WTC11 (cell line): ENCODE data around the gene NT5C1A. TPM values are rescaled to one million over a fixed set of nuclear protein-coding genes. Genes with fewer than 3 reads are reported as not detected.

Source experiments
- ATAC-seq: fragments of 200-7000 bp; cut with Tn5 transposase; 2 replicates; pipeline ENCODE4 v1.10.0; 2021; ENCODE audit warnings: mild to moderate bottlenecking, moderate library complexity
- CTCF ChIA-PET: fragments of 300-600 bp; sonication (Branson Sonifier 250); formaldehyde crosslinking; loops from one replicate; lab custom pipeline; 2021; ENCODE audit warnings: antibody characterized with exemption; lab: Charles Lee
- POLR2A ChIA-PET: fragments of 350-600 bp; sonication (Branson Sonifier 250); formaldehyde crosslinking; loops from one replicate; lab custom pipeline; 2021; ENCODE audit warnings: antibody characterized with exemption; lab: Charles Lee
- DNase-seq: peaks from one replicate; pipeline ENCODE4 v3.0.0; 2021; ENCODE audit warnings: low spot score
- H3K27ac Mint-ChIP-seq: 2 replicates; pipeline ENCODE4 v1.8.0; 2021; ENCODE audit warnings: mixed read lengths
- H3K27me3 Mint-ChIP-seq: 2 replicates; pipeline ENCODE4 v1.8.0; 2021; ENCODE audit warnings: low read depth, mild to moderate bottlenecking, moderate library complexity, mixed read lengths
- H3K36me3 Mint-ChIP-seq: 2 replicates; pipeline ENCODE4 v1.8.0; 2021; ENCODE audit warnings: mixed read lengths
- H3K4me1 Mint-ChIP-seq: 2 replicates; pipeline ENCODE4 v1.8.0; 2022; ENCODE audit warnings: mixed read lengths
- H3K4me3 Mint-ChIP-seq: 2 replicates; pipeline ENCODE4 v1.8.0; 2021; ENCODE audit warnings: mild to moderate bottlenecking, moderate library complexity, mixed read lengths
- H3K9me3 Mint-ChIP-seq: 2 replicates; pipeline ENCODE4 v1.8.0; 2021; ENCODE audit warnings: mixed read lengths
- CREB1 ChIP-seq: sonication (generic); formaldehyde crosslinking; IDR thresholded peaks from 2 replicates; pipeline ENCODE4 v1.8.0; 2023; ENCODE audit warnings: mild to moderate bottlenecking, missing genetic modification reagents
- CREM ChIP-seq: sonication (generic); formaldehyde crosslinking; IDR thresholded peaks from 2 replicates; pipeline ENCODE4 v1.8.1; 2022; ENCODE audit warnings: mild to moderate bottlenecking, missing genetic modification reagents, moderate library complexity
- KAT7 ChIP-seq: sonication (generic); formaldehyde crosslinking; IDR thresholded peaks from 2 replicates; pipeline ENCODE4 v1.8.1; 2023; ENCODE audit warnings: missing genetic modification reagents, mild to moderate bottlenecking, borderline replicate concordance
- RELA ChIP-seq: sonication (generic); formaldehyde crosslinking; IDR thresholded peaks from 2 replicates; pipeline ENCODE4 v1.8.1; 2022; ENCODE audit warnings: missing genetic modification reagents, mild to moderate bottlenecking, borderline replicate concordance
- SMAD4 ChIP-seq: sonication (generic); formaldehyde crosslinking; IDR thresholded peaks from 2 replicates; pipeline ENCODE4 v1.8.0; 2022; ENCODE audit warnings: mild to moderate bottlenecking, missing genetic modification reagents
- SOX15 ChIP-seq: fragments of 250-450 bp; sonication (Bioruptor Pico); IDR thresholded peaks from 2 replicates; pipeline ENCODE4 v1.9.0; 2021; ENCODE audit warnings: mild to moderate bottlenecking
- TEAD1 ChIP-seq: sonication (generic); formaldehyde crosslinking; IDR thresholded peaks from 2 replicates; pipeline ENCODE4 v1.8.0; 2022; ENCODE audit warnings: mild to moderate bottlenecking, missing genetic modification reagents
- ZBTB21 ChIP-seq: sonication (generic); formaldehyde crosslinking; IDR thresholded peaks from 2 replicates; pipeline ENCODE4 v1.8.1; 2023; ENCODE audit warnings: mild to moderate bottlenecking, missing genetic modification reagents, borderline replicate concordance
- ZNF532 ChIP-seq: fragments of 250-450 bp; sonication (Bioruptor Pico); IDR thresholded peaks from 2 replicates; pipeline ENCODE4 v1.9.0; 2021; ENCODE audit warnings: mild to moderate bottlenecking, borderline replicate concordance
- total RNA-seq: library from RNA; stranded (reverse); gene quantifications from 3 replicates; pipeline ENCODE4 v1.2.3, GENCODE V29; 2021
- TF ChIP-seq, protein P1 (sequence below): sonication (generic); formaldehyde crosslinking; IDR thresholded peaks from 2 replicates; pipeline ENCODE4 v1.8.0; 2022; ENCODE audit warnings: mild to moderate bottlenecking, missing genetic modification reagents
- TF ChIP-seq, protein P2 (sequence below): sonication (generic); formaldehyde crosslinking; IDR thresholded peaks from 2 replicates; pipeline ENCODE4 v1.8.0; 2022; ENCODE audit warnings: missing genetic modification reagents
- TF ChIP-seq, protein P3 (sequence below): sonication (generic); formaldehyde crosslinking; IDR thresholded peaks from 2 replicates; pipeline ENCODE4 v1.8.0; 2023; ENCODE audit warnings: missing genetic modification reagents
- TF ChIP-seq, protein P4 (sequence below): fragments of 250-450 bp; sonication (Bioruptor Pico); IDR thresholded peaks from 2 replicates; pipeline ENCODE4 v1.9.0; 2021; ENCODE audit warnings: mild to moderate bottlenecking
- TF ChIP-seq, protein P5 (sequence below): sonication (generic); formaldehyde crosslinking; IDR thresholded peaks from 2 replicates; pipeline ENCODE4 v1.8.1; 2022; ENCODE audit warnings: mild to moderate bottlenecking, missing genetic modification reagents, moderate library complexity, borderline replicate concordance

Gene NT5C1A
- total RNA-seq, 1 experiment from 2014 or later, result not detected

GRCh38 chr1:39631361-39632322, 40.3 kb downstream of the NT5C1A start (continued):
- TF ChIP-seq ZNF532 (CRISPR knock-in tag), result no peak
- TF ChIP-seq, all 79 proteins: peak for 0

DNA sequence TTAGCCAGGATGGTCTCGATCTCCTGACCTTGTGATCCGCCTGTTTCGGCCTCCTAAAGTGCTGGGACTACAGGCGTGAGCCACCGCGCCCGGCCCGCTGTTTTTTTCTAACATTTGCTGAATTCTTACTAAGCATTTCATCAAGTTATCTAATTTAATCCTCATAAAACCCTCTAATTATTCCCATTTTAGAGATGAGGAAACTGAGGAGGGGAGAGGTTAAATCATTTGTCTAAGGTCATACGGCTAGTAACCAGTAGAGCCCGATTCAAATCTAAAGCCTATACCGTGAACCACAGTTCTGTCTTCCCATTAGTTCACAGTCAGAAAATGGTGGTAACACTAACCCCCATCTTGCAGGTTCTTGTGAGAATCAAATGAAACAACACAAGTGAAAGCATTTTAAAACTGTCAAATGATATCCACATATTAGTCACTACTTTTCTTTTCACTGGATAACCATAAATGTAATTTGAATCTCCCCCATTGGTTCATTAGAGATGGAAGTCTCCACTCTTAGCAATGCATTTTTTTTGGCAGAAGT, 43.0 kb downstream of the NT5C1A start:
- TF ChIP-seq ZBTB21 (CRISPR knock-in tag) (no peak), KAT7 (no peak), SMAD4 (no peak)
- DNase-seq (no peak), ATAC-seq (no peak)
- Mint-ChIP-seq H3K4me3 (no peak overlapping the region), H3K9me3 (no peaks in the 10 kb centered on the region), H3K27me3 (peaks cover 70% of the 10 kb centered on the region), H3K4me1 (peaks cover 8% of the 10 kb centered on the region), H3K27ac (no peak overlapping the region), H3K36me3 (no peaks in the 10 kb centered on the region)
- ChIA-PET CTCF (interaction anchor here (1.6 to 1.9 kb wide), 2 partner anchors 18 to 22 kb away, joined by 3 to 4 read pairs; no protein-coding TSS in a partner anchor), POLR2A (no interaction called here)

DNA sequence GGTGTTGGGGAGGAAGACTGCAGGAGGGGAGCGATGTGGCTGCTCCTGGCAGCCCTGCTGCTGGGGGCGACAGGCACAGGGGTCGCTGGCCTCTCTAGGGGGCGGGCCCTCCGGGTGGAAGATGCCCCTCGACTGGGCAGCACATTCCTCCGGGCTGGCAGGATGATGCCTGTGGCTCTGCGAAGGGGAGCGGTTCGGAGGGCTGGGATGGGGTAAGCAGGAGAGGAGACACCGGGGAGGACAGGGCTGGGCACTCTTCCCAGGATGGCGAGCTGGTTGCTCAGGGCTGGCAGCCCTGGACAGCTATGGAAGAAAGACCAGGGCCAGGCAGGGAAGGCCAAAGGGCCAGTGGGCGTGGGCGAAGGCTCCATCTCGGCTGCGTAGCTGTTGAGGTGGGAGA, 45.3 kb downstream of the NT5C1A start:
- Mint-ChIP-seq H3K4me3 (no peak overlapping the region), H3K9me3 (no peaks in the 10 kb centered on the region), H3K36me3 (no peaks in the 10 kb centered on the region), H3K27ac (no peak overlapping the region), H3K27me3 (peaks cover 62% of the 10 kb centered on the region), H3K4me1 (no peaks in the 10 kb centered on the region)
- no peak for ATAC-seq
- CTCF ChIA-PET, result interaction anchor here (0.7 kb wide), 2 partner anchors 16 to 31 kb away, joined by 3 to 5 read pairs; no protein-coding TSS in a partner anchor
- TF ChIP-seq, protein P1, sequence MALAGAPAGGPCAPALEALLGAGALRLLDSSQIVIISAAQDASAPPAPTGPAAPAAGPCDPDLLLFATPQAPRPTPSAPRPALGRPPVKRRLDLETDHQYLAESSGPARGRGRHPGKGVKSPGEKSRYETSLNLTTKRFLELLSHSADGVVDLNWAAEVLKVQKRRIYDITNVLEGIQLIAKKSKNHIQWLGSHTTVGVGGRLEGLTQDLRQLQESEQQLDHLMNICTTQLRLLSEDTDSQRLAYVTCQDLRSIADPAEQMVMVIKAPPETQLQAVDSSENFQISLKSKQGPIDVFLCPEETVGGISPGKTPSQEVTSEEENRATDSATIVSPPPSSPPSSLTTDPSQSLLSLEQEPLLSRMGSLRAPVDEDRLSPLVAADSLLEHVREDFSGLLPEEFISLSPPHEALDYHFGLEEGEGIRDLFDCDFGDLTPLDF, result no peak
- TF ChIP-seq, protein P2, sequence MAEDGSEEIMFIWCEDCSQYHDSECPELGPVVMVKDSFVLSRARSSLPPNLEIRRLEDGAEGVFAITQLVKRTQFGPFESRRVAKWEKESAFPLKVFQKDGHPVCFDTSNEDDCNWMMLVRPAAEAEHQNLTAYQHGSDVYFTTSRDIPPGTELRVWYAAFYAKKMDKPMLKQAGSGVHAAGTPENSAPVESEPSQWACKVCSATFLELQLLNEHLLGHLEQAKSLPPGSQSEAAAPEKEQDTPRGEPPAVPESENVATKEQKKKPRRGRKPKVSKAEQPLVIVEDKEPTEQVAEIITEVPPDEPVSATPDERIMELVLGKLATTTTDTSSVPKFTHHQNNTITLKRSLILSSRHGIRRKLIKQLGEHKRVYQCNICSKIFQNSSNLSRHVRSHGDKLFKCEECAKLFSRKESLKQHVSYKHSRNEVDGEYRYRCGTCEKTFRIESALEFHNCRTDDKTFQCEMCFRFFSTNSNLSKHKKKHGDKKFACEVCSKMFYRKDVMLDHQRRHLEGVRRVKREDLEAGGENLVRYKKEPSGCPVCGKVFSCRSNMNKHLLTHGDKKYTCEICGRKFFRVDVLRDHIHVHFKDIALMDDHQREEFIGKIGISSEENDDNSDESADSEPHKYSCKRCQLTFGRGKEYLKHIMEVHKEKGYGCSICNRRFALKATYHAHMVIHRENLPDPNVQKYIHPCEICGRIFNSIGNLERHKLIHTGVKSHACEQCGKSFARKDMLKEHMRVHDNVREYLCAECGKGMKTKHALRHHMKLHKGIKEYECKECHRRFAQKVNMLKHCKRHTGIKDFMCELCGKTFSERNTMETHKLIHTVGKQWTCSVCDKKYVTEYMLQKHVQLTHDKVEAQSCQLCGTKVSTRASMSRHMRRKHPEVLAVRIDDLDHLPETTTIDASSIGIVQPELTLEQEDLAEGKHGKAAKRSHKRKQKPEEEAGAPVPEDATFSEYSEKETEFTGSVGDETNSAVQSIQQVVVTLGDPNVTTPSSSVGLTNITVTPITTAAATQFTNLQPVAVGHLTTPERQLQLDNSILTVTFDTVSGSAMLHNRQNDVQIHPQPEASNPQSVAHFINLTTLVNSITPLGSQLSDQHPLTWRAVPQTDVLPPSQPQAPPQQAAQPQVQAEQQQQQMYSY (CRISPR knock-in tag), result no peak
- TF ChIP-seq SOX15 (CRISPR knock-in tag), result no peak
- no peak for TF ChIP-seq KAT7
- TF ChIP-seq, protein P3, sequence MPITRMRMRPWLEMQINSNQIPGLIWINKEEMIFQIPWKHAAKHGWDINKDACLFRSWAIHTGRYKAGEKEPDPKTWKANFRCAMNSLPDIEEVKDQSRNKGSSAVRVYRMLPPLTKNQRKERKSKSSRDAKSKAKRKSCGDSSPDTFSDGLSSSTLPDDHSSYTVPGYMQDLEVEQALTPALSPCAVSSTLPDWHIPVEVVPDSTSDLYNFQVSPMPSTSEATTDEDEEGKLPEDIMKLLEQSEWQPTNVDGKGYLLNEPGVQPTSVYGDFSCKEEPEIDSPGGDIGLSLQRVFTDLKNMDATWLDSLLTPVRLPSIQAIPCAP (CRISPR knock-in tag), result no peak
- TF ChIP-seq, protein P4, sequence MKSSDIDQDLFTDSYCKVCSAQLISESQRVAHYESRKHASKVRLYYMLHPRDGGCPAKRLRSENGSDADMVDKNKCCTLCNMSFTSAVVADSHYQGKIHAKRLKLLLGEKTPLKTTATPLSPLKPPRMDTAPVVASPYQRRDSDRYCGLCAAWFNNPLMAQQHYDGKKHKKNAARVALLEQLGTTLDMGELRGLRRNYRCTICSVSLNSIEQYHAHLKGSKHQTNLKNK (CRISPR knock-in tag), result no peak
- TF ChIP-seq, protein P5, sequence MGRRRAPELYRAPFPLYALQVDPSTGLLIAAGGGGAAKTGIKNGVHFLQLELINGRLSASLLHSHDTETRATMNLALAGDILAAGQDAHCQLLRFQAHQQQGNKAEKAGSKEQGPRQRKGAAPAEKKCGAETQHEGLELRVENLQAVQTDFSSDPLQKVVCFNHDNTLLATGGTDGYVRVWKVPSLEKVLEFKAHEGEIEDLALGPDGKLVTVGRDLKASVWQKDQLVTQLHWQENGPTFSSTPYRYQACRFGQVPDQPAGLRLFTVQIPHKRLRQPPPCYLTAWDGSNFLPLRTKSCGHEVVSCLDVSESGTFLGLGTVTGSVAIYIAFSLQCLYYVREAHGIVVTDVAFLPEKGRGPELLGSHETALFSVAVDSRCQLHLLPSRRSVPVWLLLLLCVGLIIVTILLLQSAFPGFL (CRISPR knock-in tag), result no peak
- no peak for TF ChIP-seq RELA (CRISPR knock-in tag)
- TF ChIP-seq CREM (CRISPR knock-in tag), result no peak
- no peak for TF ChIP-seq TEAD1 (CRISPR knock-in tag)
- TF ChIP-seq CREB1 (CRISPR knock-in tag), result no peak
- DNase-seq, result no peak
- POLR2A ChIA-PET, result no interaction called here
